GM19351 (cell line): ENCODE measurements around the gene ERICH6B.
"Not testable (repeated sequence)": the region's sequence is repeated elsewhere in the genome, so short reads cannot be mapped to it uniquely, and the experiment has no call there.

Source experiments
- ATAC-seq: cut with Tn5 transposase; IDR thresholded peaks from one replicate; pipeline ENCODE4 v1.9.1; 2021; ENCODE audit warnings: mild to moderate bottlenecking, moderate library complexity; ENCODE audit not compliant: unreplicated experiment

ERICH6B gene

DNA sequence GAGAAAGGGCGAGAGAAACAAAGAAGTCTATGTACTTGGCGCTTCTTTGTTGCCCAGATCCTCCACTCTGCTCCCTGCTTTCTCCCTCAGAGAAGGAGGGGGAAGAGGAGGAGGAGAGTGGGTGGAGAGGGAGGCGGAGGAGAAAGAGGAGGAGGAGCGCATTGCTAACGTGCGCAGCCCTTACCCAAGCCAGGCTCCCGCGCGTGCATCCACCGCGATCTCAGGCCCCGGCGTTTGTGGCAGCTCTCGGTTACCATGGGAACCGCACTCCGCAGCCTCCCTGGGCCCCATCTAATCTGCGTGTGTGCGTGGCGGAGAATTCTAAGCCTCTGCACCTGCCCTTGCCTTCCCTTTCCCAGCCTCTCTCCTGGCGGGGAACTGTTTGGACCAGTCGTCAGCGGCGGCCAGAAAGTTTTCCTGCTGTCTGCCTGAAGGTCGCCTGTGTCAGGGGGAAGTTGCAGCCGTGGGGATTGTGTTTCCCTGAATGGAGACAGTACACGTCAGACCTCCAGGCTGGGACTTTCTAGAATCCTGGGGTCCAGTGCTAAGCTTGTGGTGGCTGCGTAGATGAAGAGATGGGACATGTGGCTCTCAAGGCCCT lies at the start of gene ERICH6B:
TSS of gene ERICH6B (minus strand) at position 239 of the 601 bp plus-strand sequence. CDS start 18,734 bp downstream, outside the sequence.
- no peak for ATAC-seq

DNA sequence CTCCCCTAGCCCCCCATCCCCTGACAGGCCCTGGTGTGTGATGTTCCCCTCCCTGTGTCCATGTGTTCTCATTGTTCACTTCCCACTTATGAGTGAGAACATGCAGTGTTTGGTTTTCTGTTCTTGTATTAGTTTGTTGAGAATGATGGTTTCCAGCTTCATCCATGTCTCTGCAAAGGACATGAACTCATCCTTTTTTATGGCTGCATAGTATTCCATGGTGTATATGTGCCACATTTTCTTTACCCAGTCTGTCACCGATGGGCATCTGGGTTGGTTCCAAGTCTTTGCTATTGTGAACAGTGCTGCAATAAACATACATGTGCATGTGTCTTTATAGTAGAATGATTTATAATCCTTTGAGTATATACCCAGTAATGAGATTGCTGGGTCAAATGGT lies 47.4 kb upstream of the ERICH6B start:
- ATAC-seq = not testable (repeated sequence)

DNA sequence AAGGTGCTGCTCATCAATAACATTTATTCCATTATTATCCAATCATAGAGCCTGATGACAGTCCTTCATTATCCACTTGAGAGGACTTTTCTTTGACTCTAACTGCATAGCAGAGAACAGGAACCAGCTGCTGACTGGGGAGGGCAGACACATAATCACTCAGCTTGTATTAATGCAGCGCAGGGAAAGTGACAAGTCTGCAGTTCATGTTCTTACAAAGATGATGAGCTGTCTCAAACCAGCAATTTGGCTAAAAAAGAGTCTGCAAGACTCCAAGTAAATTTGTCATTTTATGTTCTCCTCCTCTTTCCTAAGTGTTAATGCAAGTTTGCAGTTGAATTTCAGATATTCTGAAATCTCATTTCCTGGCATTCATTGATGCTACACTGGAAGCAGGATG lies 46.6 kb upstream of the ERICH6B start:
- no peak for ATAC-seq

DNA sequence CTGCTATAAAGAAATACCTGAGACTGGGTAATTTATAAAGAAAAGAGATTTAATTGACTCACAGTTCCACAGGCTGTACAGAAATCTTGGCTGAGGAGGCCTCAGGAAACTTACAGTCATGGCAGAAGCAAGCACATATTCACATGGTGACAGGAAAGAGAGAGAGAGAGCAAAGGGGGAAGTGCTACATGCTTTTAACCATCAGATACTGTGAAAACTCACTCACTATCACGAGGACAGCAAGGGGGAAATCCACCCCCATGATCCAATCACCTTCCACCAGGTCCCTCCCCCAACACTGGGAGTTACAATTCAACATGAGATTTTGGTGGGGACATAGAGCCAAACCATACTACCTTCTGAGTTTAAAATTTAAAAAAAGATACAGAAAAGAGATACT lies 44.9 kb upstream of the ERICH6B start:
- not testable (repeated sequence) for ATAC-seq

DNA sequence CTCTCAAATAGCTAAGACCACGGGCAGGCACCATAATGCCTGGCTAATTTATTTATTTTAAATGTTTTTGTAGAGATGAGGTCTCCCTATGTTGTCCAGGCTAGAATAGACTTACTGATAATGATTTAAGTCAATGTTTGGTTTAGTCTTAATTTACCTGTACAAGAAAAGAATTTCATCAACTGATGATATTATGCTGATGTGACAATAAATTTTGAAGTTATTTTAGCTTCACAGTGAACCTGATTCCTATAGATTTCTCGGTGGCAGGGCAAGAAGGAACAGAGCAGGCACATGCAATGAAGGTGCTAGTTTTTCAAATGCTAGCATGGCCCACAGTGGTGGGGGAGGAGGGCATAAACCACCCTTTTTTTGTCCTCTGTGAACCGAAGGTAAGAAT lies 44.0 kb upstream of the ERICH6B start:
- ATAC-seq = no peak

DNA sequence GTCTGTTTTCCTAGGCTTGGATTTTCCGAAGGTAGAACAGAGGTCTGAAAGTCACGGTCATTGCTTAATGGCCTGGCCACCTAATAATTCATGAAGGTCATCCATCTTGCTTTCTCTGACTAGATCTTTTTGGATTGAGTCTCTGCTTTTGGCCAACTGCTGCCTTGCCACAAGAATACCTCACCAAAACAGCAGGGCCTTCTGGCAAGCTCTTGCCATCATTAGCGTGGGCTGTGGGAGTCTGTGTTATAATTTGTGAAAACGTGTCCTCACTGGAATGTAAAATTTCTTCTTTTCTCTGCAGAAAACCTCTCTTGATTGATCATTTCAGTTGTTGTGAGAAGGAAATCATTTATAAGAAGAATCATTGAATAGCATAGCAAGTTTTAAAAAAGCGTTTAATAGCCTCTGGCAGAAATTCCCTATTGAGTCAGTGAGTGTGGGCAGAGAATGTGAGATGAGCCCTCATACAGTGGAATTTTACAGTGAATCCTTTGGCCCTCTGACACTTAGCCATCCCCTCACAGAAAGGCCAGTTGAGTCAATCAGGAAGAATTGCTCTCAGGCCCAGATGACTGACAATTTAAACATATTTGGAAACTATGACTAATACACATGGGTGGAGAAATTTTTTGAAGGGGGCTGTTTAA lies 43.2 kb upstream of the ERICH6B start:
- ATAC-seq = no peak

DNA sequence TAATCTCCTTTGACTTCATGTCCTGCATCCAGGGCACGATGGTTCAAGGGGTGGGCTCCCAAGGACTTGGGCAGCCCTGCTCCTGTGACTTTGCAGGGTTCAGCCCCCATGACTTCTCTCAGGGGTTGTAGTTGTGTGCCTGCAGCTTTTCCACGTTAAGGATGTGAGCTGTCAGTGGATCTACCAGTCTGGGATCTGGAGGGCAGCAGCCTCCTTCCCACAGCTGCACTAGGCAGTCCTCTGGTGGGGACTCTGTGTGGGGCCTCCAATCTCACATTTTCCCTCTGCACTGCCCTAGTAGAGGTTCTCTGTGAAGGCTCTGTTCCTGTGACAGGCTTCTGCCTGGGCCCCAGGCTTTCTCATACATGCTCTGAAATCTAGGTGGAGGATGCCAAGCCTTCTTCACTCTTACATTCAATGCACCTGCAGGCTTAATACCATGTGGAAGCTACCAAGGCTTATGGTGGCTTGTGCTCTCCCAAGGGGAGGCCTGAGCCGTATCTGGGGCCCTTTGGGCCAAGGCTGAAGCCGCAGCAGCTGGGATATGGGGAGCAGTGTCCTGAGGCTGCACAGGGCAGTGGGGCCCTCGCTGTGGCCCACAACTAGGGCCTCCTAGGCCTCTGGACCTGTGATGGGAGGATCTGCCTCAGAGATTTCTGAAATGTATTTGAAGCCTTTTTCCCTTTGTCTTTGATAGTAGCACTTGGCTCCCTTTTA lies 39.3 kb upstream of the ERICH6B start:
- ATAC-seq = no peak

DNA sequence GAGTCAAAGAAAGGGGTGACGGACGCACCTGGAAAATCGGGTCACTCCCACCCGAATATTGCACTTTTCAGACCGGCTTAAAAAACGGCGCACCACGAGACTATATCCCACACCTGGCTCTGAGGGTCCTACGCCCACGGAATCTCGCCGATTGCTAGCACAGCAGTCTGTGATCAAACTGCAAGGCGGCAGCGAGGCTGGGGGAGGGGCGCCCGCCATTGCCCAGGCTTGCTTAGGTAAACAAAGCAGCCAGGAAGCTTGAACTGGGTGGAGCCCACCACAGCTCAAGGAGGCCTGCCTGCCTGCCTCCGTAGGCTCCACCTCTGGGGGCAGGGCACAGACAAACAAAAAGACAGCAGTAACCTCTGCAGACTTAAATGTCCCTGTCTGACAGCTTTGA lies 29.7 kb upstream of the ERICH6B start:
- ATAC-seq = not testable (repeated sequence)

DNA sequence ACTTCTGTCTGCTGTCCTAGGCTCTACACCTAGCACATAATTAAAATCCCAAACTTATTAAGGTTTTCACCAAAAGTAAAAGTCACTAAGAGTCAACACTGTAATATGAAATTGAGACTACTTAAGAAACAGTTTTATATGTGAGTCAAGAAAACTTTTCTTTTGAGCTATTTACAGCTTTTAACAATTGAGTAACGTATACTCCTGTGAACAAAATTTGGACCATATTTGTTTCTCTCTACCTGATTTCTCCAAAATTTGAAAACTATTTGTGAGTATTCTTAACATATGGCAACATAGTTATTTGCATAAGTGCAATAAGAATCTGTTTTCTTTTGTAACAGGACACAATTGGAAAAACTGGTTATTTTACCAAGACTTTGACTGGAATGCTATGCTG lies 26.6 kb upstream of the ERICH6B start:
- ATAC-seq = not testable (repeated sequence)

DNA sequence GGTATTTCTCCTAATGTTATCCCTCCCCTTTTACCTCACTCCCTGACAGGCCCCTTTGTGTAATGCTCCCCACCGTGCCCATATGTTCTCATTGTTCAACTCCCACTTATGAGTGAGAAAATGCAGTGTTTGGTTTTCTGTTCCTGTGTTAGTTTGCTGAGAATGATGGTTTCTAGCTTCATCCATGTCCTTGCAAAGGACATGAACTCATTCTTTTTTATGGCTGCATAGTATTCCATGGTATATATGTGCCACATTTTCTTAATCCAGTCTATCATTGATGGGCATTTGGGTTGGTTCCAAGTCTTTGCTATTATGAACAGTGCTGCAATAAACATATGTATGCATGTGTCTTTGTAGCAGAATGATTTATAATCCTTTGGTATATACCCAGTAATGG lies 19.8 kb upstream of the ERICH6B start:
- ATAC-seq = not testable (repeated sequence)

DNA sequence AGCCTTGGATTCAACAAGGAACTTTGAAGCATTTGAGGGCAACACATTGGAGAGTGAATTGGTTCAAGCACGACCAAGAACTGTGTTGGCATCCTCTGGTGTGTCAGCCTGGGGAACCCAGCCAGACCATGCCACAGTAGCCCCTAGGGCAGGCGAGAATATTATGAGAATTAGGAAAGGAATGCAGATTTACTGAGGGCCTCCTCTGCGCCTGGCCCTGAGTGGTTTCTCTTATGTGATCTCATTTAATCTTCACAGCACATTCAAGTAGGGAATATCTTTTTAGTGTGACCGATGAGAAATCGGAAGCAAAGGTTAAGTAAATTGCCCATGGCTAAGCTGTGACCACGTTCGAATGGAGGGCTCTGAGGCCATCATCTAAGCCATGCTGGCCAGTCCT lies 15.3 kb upstream of the ERICH6B start:
- ATAC-seq = no peak

DNA sequence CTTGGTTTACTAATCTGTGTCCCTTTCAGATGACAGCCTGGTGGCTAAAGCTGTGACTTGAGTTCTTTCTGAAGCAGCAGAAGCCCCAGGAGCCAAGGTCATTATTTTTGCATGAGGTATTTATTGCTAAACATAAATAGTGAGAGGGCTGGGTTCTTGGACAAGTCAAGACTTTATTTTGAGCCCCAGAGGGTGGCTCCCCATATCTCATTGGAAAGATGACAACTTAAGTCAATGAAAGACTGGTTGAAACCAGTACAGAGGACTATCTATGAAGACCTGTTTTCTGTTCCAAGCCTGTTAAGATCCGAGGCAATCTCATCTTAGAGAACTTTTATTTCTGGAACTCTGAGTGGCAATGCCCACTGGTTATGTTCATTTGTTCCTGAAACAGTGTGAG lies 14.4 kb upstream of the ERICH6B start:
- no peak for ATAC-seq

DNA sequence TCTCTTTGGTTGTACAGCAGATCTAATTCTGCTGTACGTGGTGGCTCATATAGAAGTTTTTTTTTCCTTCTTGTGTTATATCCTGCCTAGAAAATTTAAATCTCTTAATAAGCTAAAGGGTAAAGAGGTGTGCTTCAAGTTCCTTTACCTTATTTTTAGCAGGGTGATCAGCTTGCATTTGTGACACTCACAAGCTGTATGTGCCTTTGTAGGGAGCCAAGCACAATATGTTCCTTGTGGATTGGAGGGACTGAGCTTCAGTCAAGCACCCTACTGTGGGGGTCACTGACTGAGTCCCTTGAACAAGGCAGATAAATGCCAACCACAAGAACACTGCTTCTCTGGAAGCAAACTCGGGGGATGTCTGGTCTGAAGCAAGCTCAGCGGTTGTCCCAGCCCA lies 12.6 kb upstream of the ERICH6B start:
- ATAC-seq = no peak

DNA sequence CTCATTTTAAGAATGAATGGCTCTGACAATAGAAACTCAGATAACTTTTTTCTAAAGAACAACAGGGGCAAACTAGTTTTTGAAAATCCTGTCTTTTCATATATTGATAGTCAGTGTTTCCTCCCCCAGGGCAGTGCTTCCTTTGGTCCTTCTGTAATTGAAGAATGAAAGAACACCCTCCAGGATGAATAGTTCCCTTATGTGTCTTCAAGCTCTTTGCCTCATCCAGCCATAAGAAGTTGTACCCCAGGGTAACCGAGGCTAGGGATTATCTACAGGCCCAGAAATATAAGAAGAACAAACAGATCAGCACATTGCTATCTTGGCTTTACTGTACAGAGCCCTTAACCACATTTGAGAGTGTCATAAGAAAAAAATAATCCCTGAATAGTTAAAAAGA lies 12.1 kb upstream of the ERICH6B start:
- no peak for ATAC-seq

DNA sequence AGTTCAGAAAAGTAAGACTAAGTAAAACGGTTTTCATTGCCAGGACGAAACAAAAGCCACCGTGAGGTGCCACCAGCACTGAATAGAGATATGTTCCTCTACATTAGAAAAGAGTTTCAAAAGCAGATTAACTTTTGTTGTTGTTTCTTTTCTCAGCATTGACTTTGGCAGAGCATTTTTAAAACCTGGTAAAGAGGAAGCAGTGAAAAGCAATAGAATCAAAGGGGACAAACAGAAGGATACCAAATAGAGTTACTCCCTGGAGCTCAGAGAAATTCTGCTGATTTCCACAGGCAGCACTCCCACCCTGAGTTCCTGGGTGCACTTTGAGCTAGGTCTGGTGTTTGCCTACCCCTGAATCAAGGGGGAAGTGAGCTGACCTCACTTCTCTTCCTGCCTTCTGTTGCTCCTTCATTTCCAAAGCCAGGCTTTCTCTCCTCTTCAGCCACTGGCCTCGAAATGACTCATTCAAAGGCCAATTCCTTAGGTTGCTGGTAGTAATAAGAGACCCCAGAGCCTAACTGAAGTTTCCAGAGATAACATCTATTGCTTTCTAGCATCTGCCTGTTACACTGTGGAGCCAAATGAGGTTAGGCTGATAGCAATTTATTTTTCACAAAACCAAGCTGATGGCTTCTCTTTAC lies 11.3 kb upstream of the ERICH6B start:
- no peak for ATAC-seq

DNA sequence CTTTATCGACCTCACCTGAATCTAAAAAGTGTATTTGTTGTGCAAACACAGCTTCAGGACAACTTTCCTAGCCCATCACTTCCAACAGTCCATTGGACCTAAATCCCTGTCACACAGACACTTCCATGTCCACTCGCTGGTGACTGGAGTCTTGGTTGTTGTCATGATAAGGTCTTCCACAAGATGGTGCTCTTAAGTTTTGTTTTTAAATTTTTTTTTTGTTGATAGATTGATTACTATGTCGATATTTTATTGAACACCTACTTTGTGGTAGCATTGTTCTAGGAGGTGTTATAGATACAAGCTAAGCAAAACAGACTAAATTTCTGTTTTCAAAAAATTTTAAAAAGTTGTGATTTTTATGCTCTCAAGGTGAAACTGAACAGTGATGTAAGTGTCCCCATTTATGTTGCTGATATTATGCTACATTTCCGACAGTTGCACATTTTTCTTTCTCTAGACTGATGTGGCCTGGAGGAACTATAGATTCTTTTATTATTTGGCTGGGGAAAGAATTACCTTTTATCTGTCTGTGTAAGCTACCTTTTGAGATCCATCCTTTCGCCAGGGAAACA lies 8.1 kb upstream of the ERICH6B start:
- no peak for ATAC-seq

DNA sequence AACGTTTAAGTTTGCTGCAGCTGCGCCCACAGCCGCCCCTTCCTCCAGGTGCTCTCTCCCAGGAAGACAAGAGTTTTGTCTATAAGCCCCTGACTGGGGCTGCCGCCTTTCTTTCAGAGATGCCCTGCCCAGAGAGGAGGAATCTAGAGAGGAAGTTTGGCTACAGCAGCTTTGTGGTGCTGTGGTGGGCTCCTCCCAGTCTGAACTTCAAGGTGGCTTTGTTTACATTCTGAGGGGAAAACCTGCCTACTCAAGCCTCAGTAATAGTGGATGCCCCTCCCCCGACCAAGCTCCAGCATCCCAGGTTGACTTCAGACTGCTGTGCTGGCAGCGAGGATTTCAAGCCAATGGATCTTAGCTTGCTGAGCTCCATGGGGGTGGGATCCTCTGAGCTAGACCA lies 6.4 kb upstream of the ERICH6B start:
- no peak for ATAC-seq

DNA sequence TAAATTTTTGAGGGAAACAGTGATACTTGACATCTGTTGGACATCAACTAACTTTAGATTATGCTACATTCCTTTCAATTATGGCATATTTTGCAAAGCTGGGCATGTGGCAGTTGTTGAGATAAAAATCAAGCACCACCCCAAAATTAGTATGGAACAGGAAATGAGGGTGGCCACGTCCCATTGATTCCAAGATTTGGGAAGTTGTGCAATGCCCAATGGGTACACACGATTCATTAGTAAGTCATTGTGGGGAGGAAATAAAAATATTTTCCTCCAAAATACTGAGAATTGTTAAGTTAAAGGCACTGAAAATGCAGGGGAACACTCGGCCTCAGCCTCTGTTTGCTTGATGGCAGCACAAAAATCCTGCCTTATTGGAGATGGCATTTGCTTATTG lies 7.6 kb downstream of the ERICH6B start:
- ATAC-seq = no peak

DNA sequence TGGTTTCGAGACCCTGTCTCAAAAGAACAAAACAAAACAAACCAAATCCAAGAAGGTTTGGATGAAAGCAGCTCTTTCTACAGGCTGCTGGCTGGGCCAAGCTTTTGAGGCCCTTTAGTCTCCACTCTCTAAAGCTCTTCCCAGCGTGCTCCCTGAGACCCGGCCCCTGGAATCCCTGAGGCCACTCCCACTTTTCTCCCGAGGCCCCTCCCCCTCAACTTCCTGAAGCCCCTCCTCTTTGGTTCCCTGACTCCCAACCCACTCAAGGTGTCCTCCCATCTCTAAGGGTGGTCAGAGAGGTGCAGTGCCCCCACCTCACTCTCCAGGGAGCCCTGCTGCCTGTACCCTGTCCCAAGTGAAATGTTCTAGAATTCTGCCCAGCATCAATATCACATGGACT lies 10.6 kb downstream of the ERICH6B start:
- ATAC-seq = no peak

DNA sequence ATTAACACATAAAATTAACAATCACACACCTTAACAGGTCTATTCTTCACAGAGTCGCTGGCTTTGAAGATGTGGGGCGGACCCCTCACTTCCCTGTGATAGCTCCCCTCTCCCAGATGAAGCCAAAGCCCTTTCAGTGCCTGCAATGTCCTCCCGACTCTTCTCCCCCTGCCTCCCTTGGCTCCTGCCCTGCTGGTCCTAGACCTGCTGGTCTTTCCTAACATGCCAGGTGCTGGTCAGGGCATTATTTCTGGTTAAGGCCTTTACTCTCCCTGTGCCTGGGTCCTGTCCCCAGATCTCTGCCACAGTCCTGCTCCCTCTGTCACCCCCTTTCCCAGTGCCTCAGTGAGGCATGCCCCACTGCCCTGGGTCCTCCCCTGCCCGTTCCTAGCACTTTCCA lies 12.2 kb downstream of the ERICH6B start:
- ATAC-seq = no peak
